ENCODE measurements around the gene CD22.
"Not testable (repeated sequence)": the region's sequence is repeated elsewhere in the genome, so short reads cannot be mapped to it uniquely, and the experiment has no call there.

CD22 gene

DNA sequence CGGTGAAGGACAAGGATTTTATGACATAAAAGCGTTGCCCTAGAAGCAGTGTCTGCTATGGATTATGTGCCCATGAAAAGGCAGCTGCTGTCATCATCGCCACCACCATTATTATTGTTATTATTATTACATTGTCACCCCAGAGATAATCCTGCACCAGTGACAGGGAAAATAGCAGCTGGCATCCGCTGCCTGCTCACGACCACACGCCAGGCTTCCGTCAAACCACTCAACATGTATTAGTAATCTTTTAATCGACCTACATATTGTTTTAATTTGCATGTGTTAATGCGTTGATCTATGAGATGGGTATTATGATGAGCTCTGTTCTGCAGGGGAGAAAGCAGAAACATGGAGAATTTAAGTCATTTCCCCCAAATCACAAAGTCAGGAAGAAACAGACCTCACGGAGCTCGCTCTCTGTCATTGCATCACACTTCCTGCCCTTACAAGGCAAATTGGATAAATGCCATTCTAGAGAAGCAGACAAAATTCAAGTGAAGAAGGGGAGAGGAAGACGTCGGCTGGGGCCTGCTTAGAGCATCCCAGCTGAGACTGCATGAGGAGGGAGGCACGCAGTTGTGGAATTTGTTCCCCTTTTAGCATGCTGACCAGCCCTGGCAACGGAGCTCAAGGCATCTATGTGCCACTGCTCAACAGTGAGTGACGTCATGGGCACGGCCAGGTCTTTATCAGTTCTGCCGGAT, 29.0 kb downstream of the CD22 start, which contains the start of gene FFAR3:
TSS of gene FFAR3 (plus strand) at position 594 of the 707 bp plus-strand sequence. CDS start 431 bp downstream, outside the sequence.
- peaks cover 9% of the 10 kb centered on the region for H3K4me1 ChIP-seq (ENCODE audit: control insufficient read depth, low read length)
- TF ChIP-seq EZH2phosphoT487 (IDR thresholded peaks at IDR 0.05; ENCODE audit: borderline replicate concordance, low read length): no peak
- TF ChIP-seq CTCF (IDR thresholded peaks at IDR 0.05; ENCODE audit: low read depth, low read length, poor library complexity, severe bottlenecking): no peak
- H3K9me3 ChIP-seq (ENCODE audit: control insufficient read depth, insufficient read depth, low read length): no peaks in the 10 kb centered on the region
- H3K79me2 ChIP-seq (ENCODE audit: control insufficient read depth, low read length): no peaks in the 10 kb centered on the region
- no peaks in the 10 kb centered on the region for H3K9me2 ChIP-seq (replicated peaks; ENCODE audit: control insufficient read depth, low read length)
- no peak within 1 kb of the TSS for H3K27ac ChIP-seq (ENCODE audit: low read depth, low read length)
- no peaks in the 10 kb centered on the region for H4K20me1 ChIP-seq (ENCODE audit: control insufficient read depth, insufficient read depth, low read depth, low read length)
- H3K4me3 ChIP-seq (ENCODE audit: low read length): no peak within 1 kb of the TSS
- H3K4me2 ChIP-seq (ENCODE audit: low read length): no peak within 1 kb of the TSS
- no peaks in the 10 kb centered on the region for H3K36me3 ChIP-seq (ENCODE audit: control insufficient read depth, low read length)
- no peaks in the 10 kb centered on the region for H3F3A ChIP-seq (ENCODE audit: control insufficient read depth, insufficient read depth)
- H3K27me3 ChIP-seq (ENCODE audit: control insufficient read depth, low read length): peaks cover 36% of the 10 kb centered on the region

- H3K4me1 ChIP-seq (ENCODE audit: control insufficient read depth, low read length); H4K20me1 ChIP-seq (ENCODE audit: control insufficient read depth, insufficient read depth, low read depth, low read length); H3K79me2 ChIP-seq (ENCODE audit: control insufficient read depth, low read length): not testable (repeated sequence)
Observed at GRCh38 chr19:35358834-35359233, 29.8 kb downstream of the CD22 start.

GRCh38 chr19:35359395-35359794, 30.4 kb downstream of the CD22 start:
- H4K20me1 ChIP-seq (ENCODE audit: control insufficient read depth, insufficient read depth, low read depth, low read length); H3K4me3 ChIP-seq (ENCODE audit: low read length); H3K36me3 ChIP-seq (ENCODE audit: control insufficient read depth, low read length); H3K4me1 ChIP-seq (ENCODE audit: control insufficient read depth, low read length); H3K9me2 ChIP-seq (replicated peaks; ENCODE audit: control insufficient read depth, low read length); H3K27ac ChIP-seq (ENCODE audit: low read depth, low read length); H3F3A ChIP-seq (ENCODE audit: control insufficient read depth, insufficient read depth); H3K79me2 ChIP-seq (ENCODE audit: control insufficient read depth, low read length); H3K4me2 ChIP-seq (ENCODE audit: low read length); H3K9me3 ChIP-seq (ENCODE audit: control insufficient read depth, insufficient read depth, low read length): not testable (repeated sequence)
- H3K27me3 ChIP-seq (ENCODE audit: control insufficient read depth, low read length): peaks cover 44% of the 10 kb centered on the region

More at GRCh38 chr19:35358834-35359233, 29.8 kb downstream of the CD22 start:
- not testable (repeated sequence) for H3K9me3 ChIP-seq (ENCODE audit: control insufficient read depth, insufficient read depth, low read length); H3K4me2 ChIP-seq (ENCODE audit: low read length); H3K4me3 ChIP-seq (ENCODE audit: low read length); H3F3A ChIP-seq (ENCODE audit: control insufficient read depth, insufficient read depth); H3K9me2 ChIP-seq (replicated peaks; ENCODE audit: control insufficient read depth, low read length); H3K36me3 ChIP-seq (ENCODE audit: control insufficient read depth, low read length); H3K27ac ChIP-seq (ENCODE audit: low read depth, low read length)
- peaks cover 40% of the 10 kb centered on the region for H3K27me3 ChIP-seq (ENCODE audit: control insufficient read depth, low read length)

GRCh38 chr19:35360081-35360480, 31.1 kb downstream of the CD22 start:
- not testable (repeated sequence) for H3K9me2 ChIP-seq (replicated peaks; ENCODE audit: control insufficient read depth, low read length); H3K4me2 ChIP-seq (ENCODE audit: low read length); H3K4me3 ChIP-seq (ENCODE audit: low read length); H3K4me1 ChIP-seq (ENCODE audit: control insufficient read depth, low read length); H3K9me3 ChIP-seq (ENCODE audit: control insufficient read depth, insufficient read depth, low read length); H3F3A ChIP-seq (ENCODE audit: control insufficient read depth, insufficient read depth); H3K27ac ChIP-seq (ENCODE audit: low read depth, low read length); H3K36me3 ChIP-seq (ENCODE audit: control insufficient read depth, low read length); H4K20me1 ChIP-seq (ENCODE audit: control insufficient read depth, insufficient read depth, low read depth, low read length); H3K79me2 ChIP-seq (ENCODE audit: control insufficient read depth, low read length)
- H3K27me3 ChIP-seq (ENCODE audit: control insufficient read depth, low read length): peaks cover 46% of the 10 kb centered on the region

GRCh38 chr19:35360880-35361420, 32.0 kb downstream of the CD22 start:
- no peak overlapping the region for H3K27ac ChIP-seq (ENCODE audit: low read depth, low read length)
- H3K4me3 ChIP-seq (ENCODE audit: low read length): no peak overlapping the region
- no peak overlapping the region for H3K4me2 ChIP-seq (ENCODE audit: low read length)
- no peaks in the 10 kb centered on the region for H3K9me2 ChIP-seq (replicated peaks; ENCODE audit: control insufficient read depth, low read length)
- peaks cover 51% of the 10 kb centered on the region for H3K27me3 ChIP-seq (ENCODE audit: control insufficient read depth, low read length)
- TF ChIP-seq EZH2phosphoT487 (IDR thresholded peaks at IDR 0.05; ENCODE audit: borderline replicate concordance, low read length) (no peak; the same call in 1 of the 2 replicates), CTCF (IDR thresholded peaks at IDR 0.05; ENCODE audit: low read depth, low read length, poor library complexity, severe bottlenecking) (no peak)
- H4K20me1 ChIP-seq (ENCODE audit: control insufficient read depth, insufficient read depth, low read depth, low read length): no peaks in the 10 kb centered on the region
- H3K9me3 ChIP-seq (ENCODE audit: control insufficient read depth, insufficient read depth, low read length): no peaks in the 10 kb centered on the region
- H3F3A ChIP-seq (ENCODE audit: control insufficient read depth, insufficient read depth): no peaks in the 10 kb centered on the region
- no peaks in the 10 kb centered on the region for H3K36me3 ChIP-seq (ENCODE audit: control insufficient read depth, low read length)
- peaks cover 5% of the 10 kb centered on the region for H3K4me1 ChIP-seq (ENCODE audit: control insufficient read depth, low read length)
- H3K79me2 ChIP-seq (ENCODE audit: control insufficient read depth, low read length): no peaks in the 10 kb centered on the region

All from DOHH2 (cell line).